Hepatocyte (in vitro differentiated cells): ENCODE measurements around the gene KRT23.

Experiments used
- EZH2 ChIP-seq: fragments of 200-600 bp; sonication (generic); IDR thresholded peaks from 2 replicates; pipeline ENCODE4 v1.6.1; 2016; ENCODE audit warnings: antibody characterized with exemption, mild to moderate bottlenecking, borderline replicate concordance
- EZH2phosphoT487 ChIP-seq: fragments of 200-600 bp; sonication (generic); IDR thresholded peaks from one replicate; pipeline ENCODE4 v1.6.1; 2018; ENCODE audit warnings: antibody characterized with exemption, mild to moderate bottlenecking, low read depth, moderate library complexity; ENCODE audit not compliant: unreplicated experiment, severe bottlenecking
- TF ChIP-seq, protein P1 (sequence below): fragments of 200-600 bp; sonication (generic); IDR thresholded peaks from 2 replicates; pipeline ENCODE4 v1.5.1; 2016; ENCODE audit warnings: antibody characterized with exemption, mild to moderate bottlenecking; ENCODE audit not compliant: poor library complexity

DNA sequence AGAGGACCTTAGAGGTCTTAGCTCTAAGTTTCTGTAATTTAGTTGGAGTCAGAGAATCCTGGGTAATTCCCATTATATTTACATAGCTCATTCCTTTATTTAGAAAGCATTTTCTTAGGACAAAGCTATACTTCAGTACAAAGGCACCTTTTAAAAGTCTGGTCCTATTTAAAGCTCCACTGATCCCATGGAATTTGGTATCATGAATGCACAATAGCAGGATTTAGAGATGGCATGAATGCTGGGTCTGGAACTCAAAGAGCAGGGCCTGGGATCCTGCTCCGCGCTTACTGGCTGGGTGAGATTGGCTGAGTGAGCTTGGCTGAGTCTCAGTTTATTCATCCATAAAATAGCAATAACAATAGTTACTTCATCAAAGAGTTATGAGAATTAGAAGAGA, 4.8 kb downstream of the KRT23 start:
- TF ChIP-seq, protein P1, sequence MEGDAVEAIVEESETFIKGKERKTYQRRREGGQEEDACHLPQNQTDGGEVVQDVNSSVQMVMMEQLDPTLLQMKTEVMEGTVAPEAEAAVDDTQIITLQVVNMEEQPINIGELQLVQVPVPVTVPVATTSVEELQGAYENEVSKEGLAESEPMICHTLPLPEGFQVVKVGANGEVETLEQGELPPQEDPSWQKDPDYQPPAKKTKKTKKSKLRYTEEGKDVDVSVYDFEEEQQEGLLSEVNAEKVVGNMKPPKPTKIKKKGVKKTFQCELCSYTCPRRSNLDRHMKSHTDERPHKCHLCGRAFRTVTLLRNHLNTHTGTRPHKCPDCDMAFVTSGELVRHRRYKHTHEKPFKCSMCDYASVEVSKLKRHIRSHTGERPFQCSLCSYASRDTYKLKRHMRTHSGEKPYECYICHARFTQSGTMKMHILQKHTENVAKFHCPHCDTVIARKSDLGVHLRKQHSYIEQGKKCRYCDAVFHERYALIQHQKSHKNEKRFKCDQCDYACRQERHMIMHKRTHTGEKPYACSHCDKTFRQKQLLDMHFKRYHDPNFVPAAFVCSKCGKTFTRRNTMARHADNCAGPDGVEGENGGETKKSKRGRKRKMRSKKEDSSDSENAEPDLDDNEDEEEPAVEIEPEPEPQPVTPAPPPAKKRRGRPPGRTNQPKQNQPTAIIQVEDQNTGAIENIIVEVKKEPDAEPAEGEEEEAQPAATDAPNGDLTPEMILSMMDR: no peak
- TF ChIP-seq EZH2 (no peak), EZH2phosphoT487 (no peak)
